ENCODE measurements around the gene ITGB7. TPM values are rescaled to one million over a fixed set of nuclear protein-coding genes. Genes with fewer than 3 reads are reported as not detected.

Gene ITGB7
- total and polyA plus RNA-seq, 9 of the 15 experiments (the other 6 are each of a cell fraction or from before 2014, with no cell fraction given), result 0.06 to 2.0 (median 0.67) TPM

DNA sequence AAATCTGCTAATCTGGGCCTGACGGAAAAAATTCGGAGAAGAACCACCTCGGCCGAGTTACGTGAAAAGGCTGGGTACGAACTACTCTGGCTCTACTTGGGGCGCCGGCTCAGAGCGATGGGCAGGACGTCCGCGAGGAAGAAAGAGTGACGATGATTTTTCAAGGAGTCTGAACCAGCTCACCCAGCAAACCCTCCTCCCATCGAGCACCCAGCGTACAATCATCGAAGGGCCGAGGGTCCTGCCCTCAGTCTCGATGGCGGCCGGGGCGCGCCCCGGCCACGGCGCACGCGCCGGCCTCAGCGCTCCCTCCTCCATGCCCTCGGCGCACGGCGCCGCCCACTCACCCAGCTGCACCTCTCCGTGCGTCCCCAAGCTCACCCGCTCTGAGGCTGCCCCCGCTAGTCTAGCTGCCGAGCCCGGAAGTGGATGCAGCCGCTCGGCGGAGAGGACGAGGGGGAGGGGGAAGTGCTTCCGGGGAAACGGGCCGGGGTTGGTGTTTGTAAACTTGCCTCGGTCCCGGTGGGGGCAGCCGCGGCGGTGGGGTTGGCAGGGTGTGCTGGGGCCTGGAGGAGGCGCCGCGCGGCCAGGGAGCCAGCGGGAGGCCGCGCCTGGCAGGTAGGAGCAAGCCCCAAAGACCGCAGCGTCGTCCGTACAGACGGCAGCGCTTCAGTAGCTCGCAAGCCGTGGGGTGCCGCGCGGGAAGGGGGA, 26.7 kb downstream of the ITGB7 start, which contains the start of the genes CSAD and ZNF740 (continued):
- TF ChIP-seq BACH1 (tag; IDR thresholded peaks at IDR 0.05) (no peak), SP1 (CRISPR knock-in tag; IDR thresholded peaks at IDR 0.05) (peak; percentile 60), HDAC1 (IDR thresholded peaks at IDR 0.05) (peak in 1 of 2 experiments; percentile 43; a peak in 1 of 4 replicates), CXXC5 (CRISPR knock-in tag; IDR thresholded peaks at IDR 0.05) (peak; percentile 96), DACH1 (IDR thresholded peaks at IDR 0.05; ENCODE audit: partially characterized antibody) (peak; percentile 77), ATF7 (IDR thresholded peaks at IDR 0.05) (peak; percentile 75), FIP1L1 (IDR thresholded peaks at IDR 0.05; ENCODE audit: low read depth, low read length, poor library complexity, severe bottlenecking) (peak; percentile 91), BMI1 (IDR thresholded peaks at IDR 0.05; ENCODE audit: low read length) (no peak), SAP30 (IDR thresholded peaks at IDR 0.05; ENCODE audit: borderline replicate concordance, insufficient read depth, low read depth, low read length, poor library complexity, severe bottlenecking) (peak; percentile 77), SPI1 (IDR thresholded peaks at IDR 0.05; ENCODE audit: borderline replicate concordance, low read depth, low read length) (peak; percentile 72), DIDO1 (tag; IDR thresholded peaks at IDR 0.05; ENCODE audit: low read depth) (peak; percentile 53; the same call in 1 of the 2 replicates), NR2C1 (IDR thresholded peaks at IDR 0.05) (peak; percentile 99), NR2C1 (tag; IDR thresholded peaks at IDR 0.05) (peak; percentile 99), ZNF263 (CRISPR knock-in tag; IDR thresholded peaks at IDR 0.05; ENCODE audit: borderline replicate concordance) (peak; percentile 87), POLR2G (IDR thresholded peaks at IDR 0.05; ENCODE audit: low read depth, low read length) (peak; percentile 95), EGR1 (conservative IDR thresholded peaks at IDR 0.05) (peak; percentile 96), ETV5 (CRISPR knock-in tag; IDR thresholded peaks at IDR 0.05; ENCODE audit: low read depth) (peak; percentile 88), ELF4 (CRISPR knock-in tag; IDR thresholded peaks at IDR 0.05) (peak; percentile 54; the same call in 1 of the 2 replicates)
- TF ChIP-seq, protein P1, sequence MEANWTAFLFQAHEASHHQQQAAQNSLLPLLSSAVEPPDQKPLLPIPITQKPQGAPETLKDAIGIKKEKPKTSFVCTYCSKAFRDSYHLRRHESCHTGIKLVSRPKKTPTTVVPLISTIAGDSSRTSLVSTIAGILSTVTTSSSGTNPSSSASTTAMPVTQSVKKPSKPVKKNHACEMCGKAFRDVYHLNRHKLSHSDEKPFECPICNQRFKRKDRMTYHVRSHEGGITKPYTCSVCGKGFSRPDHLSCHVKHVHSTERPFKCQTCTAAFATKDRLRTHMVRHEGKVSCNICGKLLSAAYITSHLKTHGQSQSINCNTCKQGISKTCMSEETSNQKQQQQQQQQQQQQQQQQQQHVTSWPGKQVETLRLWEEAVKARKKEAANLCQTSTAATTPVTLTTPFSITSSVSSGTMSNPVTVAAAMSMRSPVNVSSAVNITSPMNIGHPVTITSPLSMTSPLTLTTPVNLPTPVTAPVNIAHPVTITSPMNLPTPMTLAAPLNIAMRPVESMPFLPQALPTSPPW (CRISPR knock-in tag; IDR thresholded peaks at IDR 0.05), result peak; percentile 98
- TF ChIP-seq, protein P2, sequence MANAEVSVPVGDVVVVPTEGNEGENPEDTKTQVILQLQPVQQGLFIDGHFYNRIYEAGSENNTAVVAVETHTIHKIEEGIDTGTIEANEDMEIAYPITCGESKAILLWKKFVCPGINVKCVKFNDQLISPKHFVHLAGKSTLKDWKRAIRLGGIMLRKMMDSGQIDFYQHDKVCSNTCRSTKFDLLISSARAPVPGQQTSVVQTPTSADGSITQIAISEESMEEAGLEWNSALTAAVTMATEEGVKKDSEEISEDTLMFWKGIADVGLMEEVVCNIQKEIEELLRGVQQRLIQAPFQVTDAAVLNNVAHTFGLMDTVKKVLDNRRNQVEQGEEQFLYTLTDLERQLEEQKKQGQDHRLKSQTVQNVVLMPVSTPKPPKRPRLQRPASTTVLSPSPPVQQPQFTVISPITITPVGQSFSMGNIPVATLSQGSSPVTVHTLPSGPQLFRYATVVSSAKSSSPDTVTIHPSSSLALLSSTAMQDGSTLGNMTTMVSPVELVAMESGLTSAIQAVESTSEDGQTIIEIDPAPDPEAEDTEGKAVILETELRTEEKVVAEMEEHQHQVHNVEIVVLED (CRISPR knock-in tag; IDR thresholded peaks at IDR 0.05), result peak; percentile 72; the same call in 1 of the 2 replicates
- TF ChIP-seq, protein P3, sequence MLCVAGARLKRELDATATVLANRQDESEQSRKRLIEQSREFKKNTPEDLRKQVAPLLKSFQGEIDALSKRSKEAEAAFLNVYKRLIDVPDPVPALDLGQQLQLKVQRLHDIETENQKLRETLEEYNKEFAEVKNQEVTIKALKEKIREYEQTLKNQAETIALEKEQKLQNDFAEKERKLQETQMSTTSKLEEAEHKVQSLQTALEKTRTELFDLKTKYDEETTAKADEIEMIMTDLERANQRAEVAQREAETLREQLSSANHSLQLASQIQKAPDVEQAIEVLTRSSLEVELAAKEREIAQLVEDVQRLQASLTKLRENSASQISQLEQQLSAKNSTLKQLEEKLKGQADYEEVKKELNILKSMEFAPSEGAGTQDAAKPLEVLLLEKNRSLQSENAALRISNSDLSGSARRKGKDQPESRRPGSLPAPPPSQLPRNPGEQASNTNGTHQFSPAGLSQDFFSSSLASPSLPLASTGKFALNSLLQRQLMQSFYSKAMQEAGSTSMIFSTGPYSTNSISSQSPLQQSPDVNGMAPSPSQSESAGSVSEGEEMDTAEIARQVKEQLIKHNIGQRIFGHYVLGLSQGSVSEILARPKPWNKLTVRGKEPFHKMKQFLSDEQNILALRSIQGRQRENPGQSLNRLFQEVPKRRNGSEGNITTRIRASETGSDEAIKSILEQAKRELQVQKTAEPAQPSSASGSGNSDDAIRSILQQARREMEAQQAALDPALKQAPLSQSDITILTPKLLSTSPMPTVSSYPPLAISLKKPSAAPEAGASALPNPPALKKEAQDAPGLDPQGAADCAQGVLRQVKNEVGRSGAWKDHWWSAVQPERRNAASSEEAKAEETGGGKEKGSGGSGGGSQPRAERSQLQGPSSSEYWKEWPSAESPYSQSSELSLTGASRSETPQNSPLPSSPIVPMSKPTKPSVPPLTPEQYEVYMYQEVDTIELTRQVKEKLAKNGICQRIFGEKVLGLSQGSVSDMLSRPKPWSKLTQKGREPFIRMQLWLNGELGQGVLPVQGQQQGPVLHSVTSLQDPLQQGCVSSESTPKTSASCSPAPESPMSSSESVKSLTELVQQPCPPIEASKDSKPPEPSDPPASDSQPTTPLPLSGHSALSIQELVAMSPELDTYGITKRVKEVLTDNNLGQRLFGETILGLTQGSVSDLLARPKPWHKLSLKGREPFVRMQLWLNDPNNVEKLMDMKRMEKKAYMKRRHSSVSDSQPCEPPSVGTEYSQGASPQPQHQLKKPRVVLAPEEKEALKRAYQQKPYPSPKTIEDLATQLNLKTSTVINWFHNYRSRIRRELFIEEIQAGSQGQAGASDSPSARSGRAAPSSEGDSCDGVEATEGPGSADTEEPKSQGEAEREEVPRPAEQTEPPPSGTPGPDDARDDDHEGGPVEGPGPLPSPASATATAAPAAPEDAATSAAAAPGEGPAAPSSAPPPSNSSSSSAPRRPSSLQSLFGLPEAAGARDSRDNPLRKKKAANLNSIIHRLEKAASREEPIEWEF (CRISPR knock-in tag; IDR thresholded peaks at IDR 0.05), result no peak
